A673 (cell line): Measurements from ENCODE around the gene SMARCC1. TPM values are rescaled to one million over a fixed set of nuclear protein-coding genes. Genes with fewer than 3 reads are reported as not detected.
A peak's percentile ranks its signal among the peaks of the same experiment; 100 is the strongest.

Experiments used
- BruUV-seq: library from RNA; stranded (reverse); fragments of 400-500 nt; replicated peaks from 2 replicates; lab custom pipeline; 2021; lab: Mats Ljungman, UMichigan
- CTCF ChIA-PET: fragments of 300-600 bp; sonication (Branson Sonifier 250); formaldehyde crosslinking; loops from one replicate; lab custom pipeline; 2022; ENCODE audit warnings: antibody characterized with exemption; lab: Charles Lee
- POLR2A ChIA-PET: fragments of 300-600 bp; sonication (Branson Sonifier 250); formaldehyde crosslinking; loops from one replicate; lab custom pipeline; 2022; ENCODE audit warnings: antibody characterized with exemption; ENCODE audit not compliant: low non-redundant PET; lab: Charles Lee
- DNase-seq: peaks from one replicate; pipeline ENCODE4 v3.0.0-alpha.2; 2015; ENCODE audit warnings: low spot score
- H3K27ac ChIP-seq: fragments of 200-600 bp; sonication (generic); 2 replicates; pipeline ENCODE4 v1.5.1; 2016; ENCODE audit warnings: mixed run types, low read depth, mild to moderate bottlenecking, mixed read lengths, antibody characterized with exemption, low read length; ENCODE audit not compliant: poor library complexity, severe bottlenecking
- H3K27me3 ChIP-seq: fragments of 200-600 bp; sonication (generic); replicated peaks from 2 replicates; pipeline ENCODE4 v1.6.1; 2017; ENCODE audit warnings: mixed run types, low read depth, mild to moderate bottlenecking, mixed read lengths, antibody characterized with exemption, low read length; ENCODE audit not compliant: insufficient read depth, poor library complexity
- H3K36me3 ChIP-seq: fragments of 200-600 bp; sonication (generic); 2 replicates; pipeline ENCODE4 v1.6.1; 2016; ENCODE audit warnings: mixed run types, mild to moderate bottlenecking, mixed read lengths, antibody characterized with exemption, low read length; ENCODE audit not compliant: insufficient read depth, poor library complexity, severe bottlenecking
- H3K4me1 ChIP-seq: fragments of 200-600 bp; sonication (generic); 2 replicates; pipeline ENCODE4 v1.6.1; 2017; ENCODE audit warnings: mixed run types, mild to moderate bottlenecking, mixed read lengths, antibody characterized with exemption, low read length; ENCODE audit not compliant: insufficient read depth, poor library complexity, severe bottlenecking
- H3K4me3 ChIP-seq: fragments of 200-600 bp; sonication (generic); 2 replicates; pipeline ENCODE4 v1.5.1; 2016; ENCODE audit warnings: low read depth, mixed run types, mild to moderate bottlenecking, mixed read lengths, low read length; ENCODE audit not compliant: poor library complexity, severe bottlenecking
- H3K9me3 ChIP-seq: fragments of 200-600 bp; sonication (generic); 2 replicates; pipeline ENCODE4 v1.6.1; 2016; ENCODE audit warnings: mixed run types, low read depth, mild to moderate bottlenecking, mixed read lengths, antibody characterized with exemption, low read length; ENCODE audit not compliant: poor library complexity, severe bottlenecking
- CTCF ChIP-seq: fragments of 300-800, 200-600 bp; sonication (generic); conservative IDR thresholded peaks from 2 replicates; pipeline ENCODE4 v1.5.1; 2017; ENCODE audit warnings: low read depth, mild to moderate bottlenecking, antibody characterized with exemption, low read length, moderate library complexity, mixed read lengths
- EZH2 ChIP-seq: fragments of 200-600 bp; sonication (generic); IDR thresholded peaks from 2 replicates; pipeline ENCODE4 v1.6.1; 2017; ENCODE audit warnings: borderline replicate concordance, low read depth, mild to moderate bottlenecking, mixed read lengths, antibody characterized with exemption, low read length; ENCODE audit not compliant: poor library complexity, severe bottlenecking
- intact Hi-C: fragments of 100-400 bp; cut with micrococcal nuclease; formaldehyde crosslinking; loops from one replicate; pipeline ENCODE4 v1.10.0; 2022; ENCODE audit not compliant: unreplicated experiment
- total RNA-seq: library from RNA; stranded (reverse); gene quantifications from 2 replicates; pipeline ENCODE4 v1.2.3, GENCODE V29; 2021

The SMARCC1 gene
- total RNA-seq, 1 experiment from 2014 or later: 126 TPM

GRCh38 chr3:47542471-47543173, 239.1 kb downstream of the SMARCC1 start:
- Histone ChIP-seq H3K36me3 (no peaks in the 10 kb centered on the region), H3K27ac (no peak overlapping the region), H3K4me1 (no peaks in the 10 kb centered on the region), H3K9me3 (no peaks in the 10 kb centered on the region), H3K4me3 (no peak overlapping the region), H3K27me3 (no peaks in the 10 kb centered on the region)
- ChIA-PET POLR2A (interaction anchor here (0.6 kb wide), 1 partner anchor 43 kb away, joined by 3 read pairs; no protein-coding TSS in a partner anchor), CTCF (no interaction called here)
- intact Hi-C loops: no loop called here
- no peak for TF ChIP-seq CTCF
- TF ChIP-seq EZH2: no peak
- DNase-seq: peak; percentile 13
- BruUV-seq: no TSS peak

- Histone ChIP-seq H3K4me1 (no peaks in the 10 kb centered on the region), H3K36me3 (no peaks in the 10 kb centered on the region), H3K9me3 (no peaks in the 10 kb centered on the region), H3K4me3 (no peak overlapping the region), H3K27me3 (no peaks in the 10 kb centered on the region), H3K27ac (no peak overlapping the region)
- BruUV-seq: no TSS peak
- DNase-seq: no peak
- POLR2A ChIA-PET: no interaction called here
- TF ChIP-seq CTCF: no peak
- no peak for TF ChIP-seq EZH2
- intact Hi-C loops: no loop called here
- CTCF ChIA-PET: no interaction called here
Measured at GRCh38 chr3:47541583-47542108, 240.0 kb downstream of the SMARCC1 start.

- BruUV-seq: no TSS peak
Measured at GRCh38 chr3:47540281-47540680, 241.4 kb downstream of the SMARCC1 start.

More at GRCh38 chr3:47540281-47540680, 241.4 kb downstream of the SMARCC1 start:
- Histone ChIP-seq H3K27me3 (no peaks in the 10 kb centered on the region), H3K27ac (no peak overlapping the region), H3K4me1 (no peaks in the 10 kb centered on the region), H3K9me3 (no peaks in the 10 kb centered on the region), H3K4me3 (no peak overlapping the region), H3K36me3 (no peaks in the 10 kb centered on the region)
- no peak for DNase-seq
- POLR2A ChIA-PET: interaction anchor here (0.6 kb wide), 1 partner anchor 1190 kb away, joined by 3 read pairs; no protein-coding TSS in a partner anchor
- intact Hi-C loops: no loop called here
- CTCF ChIA-PET: no interaction called here
- TF ChIP-seq CTCF (no peak), EZH2 (no peak)
